GM12892 (cell line): ENCODE results near the gene TLCD3B.

Experiments used
- POLR2A ChIP-seq: IDR thresholded peaks from 2 replicates; pipeline ENCODE4 v1.6.1; 2011; ENCODE audit warnings: low read depth, low read length, control low read depth
- POLR2AphosphoS5 ChIP-seq: IDR thresholded peaks from 2 replicates; pipeline ENCODE4 v1.6.1; 2011; ENCODE audit warnings: low read depth, low read length, control low read depth

DNA sequence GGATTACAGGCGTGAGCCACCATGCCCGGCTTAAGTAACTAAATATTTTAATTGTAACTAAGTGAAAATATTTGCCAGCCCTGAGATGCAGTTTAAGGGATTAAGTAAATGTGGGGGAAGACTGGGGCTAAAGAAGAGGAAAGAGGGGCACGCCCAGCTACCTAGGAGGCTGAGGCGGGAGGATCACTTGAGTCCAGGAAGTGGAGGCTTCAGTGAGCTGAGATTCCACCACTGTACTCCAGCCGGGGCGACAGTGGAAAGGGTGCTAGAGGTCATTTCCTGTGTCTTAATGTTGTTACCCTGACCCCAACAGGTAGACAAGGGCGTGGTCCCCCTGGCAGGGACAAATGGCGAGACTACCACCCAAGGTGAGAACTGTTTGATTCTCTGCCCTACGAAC is 37.3 kb upstream of the TLCD3B start:
- TF ChIP-seq POLR2AphosphoS5 (no peak), POLR2A (no peak)
